AG04450 (cell line): ENCODE results near the gene HOXD8. TPM values are rescaled to one million over a fixed set of nuclear protein-coding genes. Genes with fewer than 3 reads are reported as not detected.

Experiments used
- CTCF ChIA-PET: fragments of 300-600, 350-600 bp; formaldehyde crosslinking; extraction: SDS; loops from one replicate; lab custom pipeline; 2022; ENCODE audit warnings: antibody characterized with exemption, inconsistent platforms; lab: Charles Lee
- POLR2A ChIA-PET: fragments of 350-600 bp; formaldehyde crosslinking; extraction: SDS; loops from one replicate; lab custom pipeline; 2021; ENCODE audit warnings: antibody characterized with exemption, inconsistent platforms; lab: Yijun Ruan, JAX
- DNase-seq: peaks from one replicate; pipeline ENCODE4 v3.0.0-alpha.2; 2011; ENCODE audit warnings: low read depth, low spot score
- H3K27ac ChIP-seq: one replicate; pipeline ENCODE4 v1.5.1; 2012; ENCODE audit warnings: low read depth, low read length, control low read depth
- H3K27me3 ChIP-seq: one replicate; pipeline ENCODE4 v1.6.0; 2012; ENCODE audit warnings: low read length; ENCODE audit not compliant: control insufficient read depth, insufficient read depth
- H3K4me3 ChIP-seq: 2 replicates; pipeline ENCODE4 v1.5.1; 2011; ENCODE audit warnings: mild to moderate bottlenecking, low read depth, low read length, control low read depth
- H3K9me3 ChIP-seq: 2 replicates; pipeline ENCODE4 v1.5.1; 2012; ENCODE audit warnings: low read length; ENCODE audit not compliant: control insufficient read depth, insufficient read depth
- polyA plus RNA-seq: library from polyadenylated mRNA; depleted of rRNA; stranded (reverse); fragments of >200 nt; gene quantifications from 2 replicates; pipeline ENCODE4 v1.2.3, GENCODE V29; 2011
- TF ChIP-seq, protein P1 (sequence below): IDR thresholded peaks from 2 replicates; pipeline ENCODE4 v1.5.1; 2011; ENCODE audit warnings: low read depth, low read length, control low read depth, inconsistent platforms

Gene HOXD8
- polyA plus RNA-seq, 1 experiment, result not detected

DNA sequence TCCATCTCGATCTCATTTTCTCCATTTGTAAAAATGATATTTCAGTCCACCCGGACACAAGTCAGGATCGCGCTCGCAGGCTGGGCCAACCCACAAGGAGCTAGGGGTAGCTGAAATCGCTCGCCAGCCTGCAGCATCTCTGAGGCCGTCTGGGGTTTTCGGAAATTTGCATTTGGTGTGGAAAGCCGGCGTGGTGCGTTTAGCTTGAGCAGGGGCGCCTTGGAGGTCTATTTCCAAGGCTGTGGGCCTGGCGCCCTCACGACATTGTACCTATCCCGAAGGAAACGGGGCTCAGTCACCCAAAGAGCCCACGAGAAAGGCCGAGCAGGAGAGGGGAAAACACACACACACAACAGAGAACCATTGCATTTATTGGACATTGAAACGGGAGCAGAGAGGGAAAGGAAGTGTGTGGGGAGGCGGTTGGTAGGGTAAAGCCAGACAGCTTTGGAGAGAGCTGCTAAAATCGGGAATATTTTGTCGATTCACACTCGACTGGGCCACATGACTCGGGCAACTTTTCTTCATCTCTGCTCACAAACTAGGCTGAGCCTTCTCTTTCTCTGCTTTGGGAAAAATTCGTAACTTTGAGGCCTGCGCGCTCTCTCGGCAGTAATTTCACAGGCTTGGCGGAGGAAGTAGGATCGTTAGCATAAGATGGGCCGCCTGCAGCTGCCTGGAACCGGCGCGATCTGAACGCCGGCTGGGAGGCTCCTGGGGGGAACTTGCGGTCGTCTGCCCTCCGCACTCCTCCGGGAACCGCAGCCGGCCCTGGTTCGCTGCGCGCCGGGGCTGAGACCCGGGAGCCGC lies 1.1 kb upstream of the HOXD8 start:
- ChIA-PET POLR2A (no interaction called here), CTCF (interaction anchor here (0.6 to 6.3 kb wide), 16 partner anchors 10 to 1033 kb away, joined by 3 to 184 read pairs (median 14); no protein-coding TSS in a partner anchor)
- Histone ChIP-seq H3K27ac (no peak overlapping the region), H3K9me3 (peaks cover 4% of the 10 kb centered on the region; the same call in 1 of the 2 replicates), H3K27me3 (peaks cover 88% of the 10 kb centered on the region), H3K4me3 (no peak overlapping the region)
- TF ChIP-seq, protein P1, sequence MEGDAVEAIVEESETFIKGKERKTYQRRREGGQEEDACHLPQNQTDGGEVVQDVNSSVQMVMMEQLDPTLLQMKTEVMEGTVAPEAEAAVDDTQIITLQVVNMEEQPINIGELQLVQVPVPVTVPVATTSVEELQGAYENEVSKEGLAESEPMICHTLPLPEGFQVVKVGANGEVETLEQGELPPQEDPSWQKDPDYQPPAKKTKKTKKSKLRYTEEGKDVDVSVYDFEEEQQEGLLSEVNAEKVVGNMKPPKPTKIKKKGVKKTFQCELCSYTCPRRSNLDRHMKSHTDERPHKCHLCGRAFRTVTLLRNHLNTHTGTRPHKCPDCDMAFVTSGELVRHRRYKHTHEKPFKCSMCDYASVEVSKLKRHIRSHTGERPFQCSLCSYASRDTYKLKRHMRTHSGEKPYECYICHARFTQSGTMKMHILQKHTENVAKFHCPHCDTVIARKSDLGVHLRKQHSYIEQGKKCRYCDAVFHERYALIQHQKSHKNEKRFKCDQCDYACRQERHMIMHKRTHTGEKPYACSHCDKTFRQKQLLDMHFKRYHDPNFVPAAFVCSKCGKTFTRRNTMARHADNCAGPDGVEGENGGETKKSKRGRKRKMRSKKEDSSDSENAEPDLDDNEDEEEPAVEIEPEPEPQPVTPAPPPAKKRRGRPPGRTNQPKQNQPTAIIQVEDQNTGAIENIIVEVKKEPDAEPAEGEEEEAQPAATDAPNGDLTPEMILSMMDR, result no peak
- DNase-seq, result no peak

GRCh38 chr2:176129813-176130146 lies 275 bp downstream of the HOXD8 start:
- POLR2A ChIA-PET, result no interaction called here
- TF ChIP-seq, protein P1, result no peak

GRCh38 chr2:176130147-176130956 lies 847 bp downstream of the HOXD8 start:
- ChIA-PET CTCF (interaction anchor here (1.0 to 5.0 kb wide), 9 partner anchors 10 to 684 kb away, joined by 3 to 33 read pairs (median 19); no protein-coding TSS in a partner anchor), POLR2A (no interaction called here)
- no peak overlapping the region for H3K27ac ChIP-seq
- H3K27me3 ChIP-seq, result peaks cover 88% of the 10 kb centered on the region
- DNase-seq, result no peak
- H3K4me3 ChIP-seq, result no peak overlapping the region
- peaks cover 4% of the 10 kb centered on the region; the same call in 1 of the 2 replicates for H3K9me3 ChIP-seq
- TF ChIP-seq, protein P1, result no peak

More at GRCh38 chr2:176129813-176130146, 275 bp downstream of the HOXD8 start:
- DNase-seq, result no peak
- Histone ChIP-seq H3K9me3 (peaks cover 4% of the 10 kb centered on the region; the same call in 1 of the 2 replicates), H3K27ac (no peak overlapping the region), H3K27me3 (peaks cover 88% of the 10 kb centered on the region), H3K4me3 (no peak overlapping the region)
- CTCF ChIA-PET, result interaction anchor here (1.0 to 5.0 kb wide), 5 partner anchors 10 to 525 kb away, joined by 3 to 33 read pairs (median 30); no protein-coding TSS in a partner anchor

GRCh38 chr2:176130957-176131847 lies 1.7 kb downstream of the HOXD8 start:
- Histone ChIP-seq H3K27ac (no peak overlapping the region), H3K27me3 (peaks cover 88% of the 10 kb centered on the region), H3K4me3 (no peak overlapping the region), H3K9me3 (peaks cover 4% of the 10 kb centered on the region; the same call in 1 of the 2 replicates)
- no peak for DNase-seq
- POLR2A ChIA-PET, result no interaction called here
- TF ChIP-seq, protein P1, result no peak
- CTCF ChIA-PET, result interaction anchor here (0.6 to 5.0 kb wide), 16 partner anchors 9 to 1018 kb away, joined by 3 to 33 read pairs (median 5); no protein-coding TSS in a partner anchor
